DOHH2 (cell line): ENCODE results near the gene NDUFV2.

Experiments
- EZH2phosphoT487 ChIP-seq: fragments of 200-600 bp; sonication (generic); IDR thresholded peaks from 2 replicates; pipeline ENCODE4 v1.6.1; 2017; ENCODE audit warnings: borderline replicate concordance, mild to moderate bottlenecking, antibody characterized with exemption, low read length, moderate library complexity, mixed read lengths
- TF ChIP-seq, protein P1 (sequence below): fragments of 200-600 bp; sonication (generic); IDR thresholded peaks from one replicate; pipeline ENCODE4 v1.5.1; 2014; ENCODE audit warnings: antibody characterized with exemption, mild to moderate bottlenecking, low read depth, low read length; ENCODE audit not compliant: poor library complexity, severe bottlenecking

DNA sequence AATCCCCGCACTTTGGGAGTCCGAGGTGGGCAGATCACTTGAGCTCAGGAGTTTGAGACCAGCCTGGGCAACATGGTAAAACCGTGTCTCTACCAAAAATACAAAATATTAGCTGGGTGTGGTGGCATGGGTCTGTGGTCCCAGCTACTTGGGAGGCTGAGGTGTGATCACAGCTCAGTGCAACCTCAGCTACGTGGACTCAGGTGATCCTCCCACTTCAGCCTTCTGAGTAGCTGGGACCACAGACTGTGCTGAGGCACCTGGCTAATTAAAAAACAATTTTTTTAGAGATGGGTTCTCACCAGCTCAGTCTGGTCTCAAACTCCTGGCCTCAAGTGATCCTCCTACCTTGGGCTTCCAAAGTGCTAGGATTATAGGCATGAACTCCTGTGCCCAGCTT, 57.5 kb downstream of the NDUFV2 start:
- TF ChIP-seq, protein P1, sequence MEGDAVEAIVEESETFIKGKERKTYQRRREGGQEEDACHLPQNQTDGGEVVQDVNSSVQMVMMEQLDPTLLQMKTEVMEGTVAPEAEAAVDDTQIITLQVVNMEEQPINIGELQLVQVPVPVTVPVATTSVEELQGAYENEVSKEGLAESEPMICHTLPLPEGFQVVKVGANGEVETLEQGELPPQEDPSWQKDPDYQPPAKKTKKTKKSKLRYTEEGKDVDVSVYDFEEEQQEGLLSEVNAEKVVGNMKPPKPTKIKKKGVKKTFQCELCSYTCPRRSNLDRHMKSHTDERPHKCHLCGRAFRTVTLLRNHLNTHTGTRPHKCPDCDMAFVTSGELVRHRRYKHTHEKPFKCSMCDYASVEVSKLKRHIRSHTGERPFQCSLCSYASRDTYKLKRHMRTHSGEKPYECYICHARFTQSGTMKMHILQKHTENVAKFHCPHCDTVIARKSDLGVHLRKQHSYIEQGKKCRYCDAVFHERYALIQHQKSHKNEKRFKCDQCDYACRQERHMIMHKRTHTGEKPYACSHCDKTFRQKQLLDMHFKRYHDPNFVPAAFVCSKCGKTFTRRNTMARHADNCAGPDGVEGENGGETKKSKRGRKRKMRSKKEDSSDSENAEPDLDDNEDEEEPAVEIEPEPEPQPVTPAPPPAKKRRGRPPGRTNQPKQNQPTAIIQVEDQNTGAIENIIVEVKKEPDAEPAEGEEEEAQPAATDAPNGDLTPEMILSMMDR, result no peak
- TF ChIP-seq EZH2phosphoT487, result no peak
